Amygdala (tissue), 56 donors: Measurements from ENCODE around the gene AQR.
A peak's percentile ranks its signal among the peaks of the same experiment; 100 is the strongest.
"Not testable (repeated sequence)": the region's sequence is repeated elsewhere in the genome, so short reads cannot be mapped to it uniquely, and the experiment has no call there.

Experiments
- DNase-seq, 56 donors: peaks; one replicate each; lab custom pipeline; 2025; lab: John Stamatoyannopoulos, UW

Gene AQR

GRCh38 chr15:34969340-34970097 lies at the start of gene AQR:
Gene AQR, minus strand, starts transcription at chr15:34969742. Its CDS starts 129 bp downstream, at chr15:34969613.
- peak; percentile 47 to 97 (median 92) for DNase-seq

- no peak for DNase-seq
Measured at GRCh38 chr15:35014241-35014640, 44.7 kb upstream of the AQR start.

- DNase-seq = no peak
Measured at GRCh38 chr15:35013370-35013769, 43.8 kb upstream of the AQR start.

- DNase-seq = no peak
Measured at GRCh38 chr15:35007397-35007796, 37.9 kb upstream of the AQR start.

GRCh38 chr15:35005933-35006332 lies 36.4 kb upstream of the AQR start:
- no peak for DNase-seq

- DNase-seq = no peak
Measured at GRCh38 chr15:35003928-35004327, 34.4 kb upstream of the AQR start.

- DNase-seq = no peak
Measured at GRCh38 chr15:35000511-35000910, 31.0 kb upstream of the AQR start.

- DNase-seq = no peak
Measured at GRCh38 chr15:34999906-35000305, 30.4 kb upstream of the AQR start.

GRCh38 chr15:34994925-34995324 lies 25.4 kb upstream of the AQR start:
- DNase-seq = no peak

- no peak for DNase-seq
Measured at GRCh38 chr15:34993877-34994276, 24.3 kb upstream of the AQR start.

- DNase-seq = no peak
Measured at GRCh38 chr15:34993412-34993811, 23.9 kb upstream of the AQR start.

GRCh38 chr15:34988027-34988902 lies 18.7 kb upstream of the AQR start, which contains the start of gene ZNF770:
Gene ZNF770, minus strand, starts transcription at chr15:34988287. Its CDS starts 4,853 bp downstream, at chr15:34983434.
- peak in 55 of 56 donors; percentile 29 to 88 (median 72) for DNase-seq

- peak in 4 of 56 donors; percentile 20 to 55 (median 39) for DNase-seq
Measured at GRCh38 chr15:34987609-34988026, 18.1 kb upstream of the AQR start.

GRCh38 chr15:34986771-34987480 lies 17.4 kb upstream of the AQR start:
- DNase-seq = no peak

- no peak for DNase-seq
Measured at GRCh38 chr15:34986326-34986725, 16.8 kb upstream of the AQR start.

GRCh38 chr15:34984889-34985630 lies 15.5 kb upstream of the AQR start:
- no peak for DNase-seq

- no peak for DNase-seq
Measured at GRCh38 chr15:34976743-34977142, 7.2 kb upstream of the AQR start.

- DNase-seq = no peak
Measured at GRCh38 chr15:34976073-34976472, 6.5 kb upstream of the AQR start.

GRCh38 chr15:34973512-34973911 lies 4.0 kb upstream of the AQR start:
- no peak for DNase-seq

GRCh38 chr15:34970098-34970643 lies 629 bp upstream of the AQR start:
- DNase-seq = not testable (repeated sequence)
